Measurements from ENCODE around the gene PDCD10.

DNA sequence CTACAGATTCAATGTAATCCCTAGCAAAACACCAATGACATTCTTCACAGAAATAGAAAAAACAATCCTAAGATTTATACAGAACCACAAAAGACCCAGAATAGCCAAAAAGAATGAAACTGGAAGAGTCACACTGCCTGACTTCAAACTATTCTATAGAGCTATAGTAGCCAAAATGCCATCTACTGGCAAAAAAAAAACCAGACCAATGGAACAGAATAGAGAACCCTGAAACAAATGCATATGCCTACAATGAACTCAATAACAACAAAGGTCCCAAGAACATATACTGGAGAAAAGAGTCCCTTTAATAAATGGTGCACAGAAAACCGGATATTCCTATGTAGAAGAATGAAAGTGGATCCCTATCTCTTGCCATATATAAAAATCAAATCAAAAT is 19.8 kb downstream of the PDCD10 start:
- TF ChIP-seq, protein P1, sequence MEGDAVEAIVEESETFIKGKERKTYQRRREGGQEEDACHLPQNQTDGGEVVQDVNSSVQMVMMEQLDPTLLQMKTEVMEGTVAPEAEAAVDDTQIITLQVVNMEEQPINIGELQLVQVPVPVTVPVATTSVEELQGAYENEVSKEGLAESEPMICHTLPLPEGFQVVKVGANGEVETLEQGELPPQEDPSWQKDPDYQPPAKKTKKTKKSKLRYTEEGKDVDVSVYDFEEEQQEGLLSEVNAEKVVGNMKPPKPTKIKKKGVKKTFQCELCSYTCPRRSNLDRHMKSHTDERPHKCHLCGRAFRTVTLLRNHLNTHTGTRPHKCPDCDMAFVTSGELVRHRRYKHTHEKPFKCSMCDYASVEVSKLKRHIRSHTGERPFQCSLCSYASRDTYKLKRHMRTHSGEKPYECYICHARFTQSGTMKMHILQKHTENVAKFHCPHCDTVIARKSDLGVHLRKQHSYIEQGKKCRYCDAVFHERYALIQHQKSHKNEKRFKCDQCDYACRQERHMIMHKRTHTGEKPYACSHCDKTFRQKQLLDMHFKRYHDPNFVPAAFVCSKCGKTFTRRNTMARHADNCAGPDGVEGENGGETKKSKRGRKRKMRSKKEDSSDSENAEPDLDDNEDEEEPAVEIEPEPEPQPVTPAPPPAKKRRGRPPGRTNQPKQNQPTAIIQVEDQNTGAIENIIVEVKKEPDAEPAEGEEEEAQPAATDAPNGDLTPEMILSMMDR (IDR thresholded peaks at IDR 0.05) = no peak
- no peak for TF ChIP-seq POLR2A (IDR thresholded peaks at IDR 0.05)

Data from ovary (tissue), 3 donors.